ENCODE results near the gene MXD3.

GRCh38 chr5:177300951-177301350 is 10.7 kb downstream of the MXD3 start:
- TF ChIP-seq PATZ1 (CRISPR knock-in tag; IDR thresholded peaks at IDR 0.05; ENCODE audit: borderline replicate concordance), result no peak
- no peak for TF ChIP-seq ARNTL (CRISPR knock-in tag; IDR thresholded peaks at IDR 0.05; ENCODE audit: borderline replicate concordance, low read depth)
- TF ChIP-seq TOX (CRISPR knock-in tag; IDR thresholded peaks at IDR 0.05; ENCODE audit: borderline replicate concordance), result no peak
- TF ChIP-seq ZC3H10 (CRISPR knock-in tag; IDR thresholded peaks at IDR 0.05), result no peak
- TF ChIP-seq CSDC2 (CRISPR knock-in tag; IDR thresholded peaks at IDR 0.05), result no peak
- no peak for TF ChIP-seq CSRNP3 (CRISPR knock-in tag; IDR thresholded peaks at IDR 0.05)
- TF ChIP-seq ZNF8 (CRISPR knock-in tag; IDR thresholded peaks at IDR 0.05), result no peak
- TF ChIP-seq TCF4 (CRISPR knock-in tag; IDR thresholded peaks at IDR 0.05; ENCODE audit: borderline replicate concordance), result no peak
- TF ChIP-seq GLIS3 (CRISPR knock-in tag; IDR thresholded peaks at IDR 0.05), result no peak
